Stimulated activated CD4-positive, alpha-beta T cell treated with anti-CD3 and anti-CD28 coated beads, Interleukin-1b, Interleukin-23, amount 100 ng/mL, for 24 hours (primary cell): Measurements from ENCODE around the gene KCNMA1.
A peak's percentile ranks its signal among the peaks of the same experiment; 100 is the strongest.

Experiments used
- DNase-seq, 4 experiments: peaks; one replicate each; pipeline ENCODE4 v3.0.0-alpha.2; 2020; ENCODE audit warnings: low read depth in 4 of 4, low spot score in 1 of 4

KCNMA1 gene

DNA sequence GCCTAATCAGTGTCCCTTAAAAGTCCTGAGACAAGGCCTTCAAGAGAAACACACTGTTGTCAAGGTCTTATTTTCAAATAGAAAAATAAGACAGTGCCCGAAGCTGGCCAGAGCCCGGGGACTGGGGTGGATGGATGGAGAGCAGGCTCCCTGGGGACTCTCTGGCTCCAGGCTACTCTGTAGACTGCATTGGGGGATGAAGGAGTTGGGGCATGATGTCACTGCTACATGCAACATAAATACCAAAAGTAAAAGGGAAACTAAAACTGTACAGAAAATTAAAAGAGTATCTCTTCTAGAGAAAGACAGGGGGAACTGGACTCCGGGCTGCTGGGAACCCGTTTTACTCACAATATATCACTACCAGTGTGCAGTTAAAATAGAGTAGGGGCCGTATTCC lies 629.8 kb downstream of the KCNMA1 start:
- no peak for DNase-seq

DNA sequence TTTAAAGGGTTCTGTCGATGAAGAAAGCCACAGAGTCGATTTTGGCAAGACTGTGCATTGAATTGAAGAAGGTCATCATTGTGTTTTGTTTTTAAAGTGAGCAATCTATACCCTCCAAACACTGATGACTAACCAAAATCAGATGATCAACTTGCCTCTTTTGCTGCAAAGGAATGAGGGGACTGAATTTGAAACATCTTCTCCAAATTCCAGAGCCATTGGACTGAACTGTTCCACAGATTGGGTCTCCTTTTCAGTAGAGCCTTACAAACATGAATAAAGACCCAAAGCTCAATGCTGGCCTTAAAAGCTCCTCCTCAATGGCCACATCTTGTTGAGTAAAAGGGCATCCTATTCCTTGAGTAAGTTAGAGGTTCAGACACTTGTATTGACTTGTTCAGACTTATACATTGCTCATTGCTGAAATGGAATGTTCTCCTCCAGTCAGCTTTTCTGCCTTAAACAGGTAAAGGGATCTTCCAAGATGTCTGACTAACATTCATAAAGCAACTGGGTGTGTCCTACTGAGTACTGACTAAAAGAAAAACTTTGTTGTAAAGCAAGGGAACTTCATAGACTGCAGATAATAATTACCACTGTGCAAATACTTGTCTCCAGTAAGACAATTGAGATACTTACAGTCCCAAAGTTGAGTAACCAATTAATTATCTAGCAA lies 630.6 kb downstream of the KCNMA1 start:
- DNase-seq: no peak

DNA sequence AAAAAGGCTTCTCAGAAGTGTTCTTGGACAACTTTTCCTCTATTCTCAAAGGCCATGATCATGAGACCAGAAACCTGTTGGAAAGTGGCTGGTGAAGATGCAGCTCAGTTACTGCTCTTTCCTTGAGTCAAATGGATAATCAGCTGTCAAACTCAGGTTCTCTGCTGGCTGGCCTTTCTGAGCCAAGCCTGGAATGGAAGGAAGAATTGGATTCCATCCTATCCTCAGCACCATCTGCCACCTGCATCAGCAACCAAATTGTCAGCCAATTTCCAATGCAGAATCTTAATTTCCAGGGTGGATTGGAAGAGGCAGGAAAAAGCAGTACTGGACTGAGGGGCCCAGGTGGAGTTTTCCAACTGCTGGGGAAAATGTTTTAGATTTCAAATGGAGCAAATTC lies 631.7 kb downstream of the KCNMA1 start:
- DNase-seq: no peak

DNA sequence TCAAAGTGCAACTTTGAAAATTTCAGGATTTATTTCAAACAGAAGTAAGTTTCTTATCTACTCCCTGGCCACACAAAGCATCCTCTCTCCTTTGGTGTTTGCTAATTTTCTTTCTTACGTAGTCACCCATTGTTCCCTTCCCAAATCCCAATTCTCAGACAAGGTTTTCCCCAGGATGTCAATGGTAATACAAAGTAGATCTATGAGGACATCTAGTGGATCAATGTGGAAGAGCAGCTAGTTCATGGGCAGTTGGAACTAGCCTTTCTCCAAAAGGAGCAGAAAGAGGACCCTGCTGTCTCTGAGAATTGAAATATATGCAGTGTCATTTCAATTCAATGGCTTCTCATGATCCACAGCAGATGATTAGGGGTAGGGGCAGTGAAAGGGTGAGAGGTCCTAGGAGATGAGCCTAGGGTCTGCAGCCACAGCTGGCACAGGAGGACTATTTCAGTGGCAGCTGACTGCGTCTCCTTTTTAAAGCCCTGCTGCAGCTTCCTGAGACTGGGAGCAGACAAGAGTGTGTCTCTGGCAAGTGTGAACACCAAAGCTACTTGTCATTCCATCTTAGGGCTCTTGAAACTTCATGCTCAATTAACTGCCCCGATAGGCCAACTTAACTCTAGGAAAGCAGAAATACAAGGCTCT lies 632.6 kb downstream of the KCNMA1 start:
- no peak for DNase-seq

DNA sequence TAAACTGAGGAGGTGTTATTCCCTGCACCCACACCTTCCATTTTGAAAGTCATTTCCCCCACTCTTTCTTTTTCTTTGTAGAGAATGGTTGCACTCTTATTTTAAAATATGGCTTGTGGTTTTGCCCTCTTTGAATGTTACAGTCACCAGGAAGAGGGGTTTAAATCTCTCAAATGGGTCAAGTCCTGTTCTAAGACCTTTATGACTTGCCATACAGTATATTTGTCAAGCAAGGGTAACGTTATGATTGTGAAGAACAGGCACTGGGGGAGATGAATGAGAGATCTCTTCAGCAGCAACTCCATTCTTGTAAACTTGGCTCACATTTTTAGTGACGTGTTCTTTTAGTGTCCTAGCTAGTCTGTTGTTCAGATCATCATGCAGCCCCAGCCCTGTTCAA lies 634.7 kb downstream of the KCNMA1 start:
- DNase-seq: no peak

DNA sequence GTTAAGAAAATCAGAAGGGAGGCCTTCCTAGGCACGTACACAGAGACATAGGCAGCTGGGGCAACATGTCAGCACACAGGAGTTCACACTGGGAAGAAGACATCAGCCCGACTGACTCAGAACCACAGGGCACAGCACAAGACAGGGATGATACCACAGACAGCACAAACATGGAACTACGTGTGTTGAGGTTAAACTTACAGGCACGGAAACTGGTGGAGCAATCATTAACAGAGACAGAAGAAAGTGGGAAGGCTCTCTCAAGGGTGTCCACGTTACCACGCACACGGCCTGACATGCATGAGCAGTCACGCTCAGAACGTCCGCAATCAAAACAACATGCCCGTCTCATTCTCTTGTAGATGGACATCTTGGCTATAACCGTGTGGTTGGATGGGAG lies 636.4 kb downstream of the KCNMA1 start:
- DNase-seq: no peak

DNA sequence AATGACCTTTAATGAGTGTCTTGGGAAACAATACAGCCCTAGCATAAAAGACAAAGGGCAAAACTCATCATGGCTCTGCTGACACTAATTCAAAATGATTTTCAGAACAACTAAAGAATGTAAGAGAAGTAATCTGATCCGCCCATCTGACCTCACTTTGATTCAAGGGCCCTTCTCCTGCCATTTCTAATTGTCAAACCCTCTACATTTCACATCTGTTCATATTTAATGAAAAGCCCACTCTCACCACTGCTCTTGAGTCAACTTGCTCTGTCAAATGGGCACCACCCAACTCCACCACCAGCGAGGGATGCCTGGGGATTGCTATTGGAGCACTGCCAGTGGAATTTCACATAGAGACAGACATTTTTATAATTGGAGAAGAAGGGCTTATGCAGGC lies 639.2 kb downstream of the KCNMA1 start:
- DNase-seq: no peak

DNA sequence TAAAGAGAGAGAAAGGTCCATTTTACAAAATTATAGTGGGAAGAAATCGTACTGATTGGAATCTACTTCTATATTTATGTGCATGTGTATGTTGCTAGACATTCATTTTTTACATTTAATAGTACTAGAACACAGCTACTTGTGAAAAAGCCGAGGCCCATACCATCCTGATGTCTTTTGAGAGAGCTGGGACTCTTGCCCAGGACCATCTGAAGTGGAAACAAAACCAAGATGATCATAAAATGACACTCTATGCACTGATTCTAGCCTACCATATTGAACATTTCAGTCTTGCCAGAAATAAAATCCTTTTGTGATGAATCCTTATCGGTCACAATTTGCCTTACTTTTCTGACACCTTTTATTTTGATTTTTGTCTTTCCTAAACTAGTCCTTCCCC lies 640.0 kb downstream of the KCNMA1 start:
- no peak for DNase-seq

DNA sequence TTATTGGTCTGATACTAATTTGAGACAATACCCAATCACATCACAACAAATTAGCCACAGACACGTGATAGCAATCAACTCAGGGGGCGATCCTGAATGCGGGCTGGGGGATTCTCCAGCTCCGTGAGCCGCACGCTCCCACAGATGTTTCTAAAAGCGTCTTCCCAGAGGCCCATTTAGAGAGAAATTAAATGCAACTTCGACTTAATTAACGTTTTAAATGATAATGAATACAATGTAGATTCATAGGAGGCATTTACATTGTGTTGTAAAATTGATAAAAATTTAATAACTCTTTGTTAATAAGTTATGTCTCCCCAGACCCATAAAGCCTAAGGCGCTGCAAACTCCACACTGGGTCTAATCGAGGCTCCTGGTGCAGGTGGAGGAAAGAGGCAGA lies 642.6 kb downstream of the KCNMA1 start:
- DNase-seq: no peak

DNA sequence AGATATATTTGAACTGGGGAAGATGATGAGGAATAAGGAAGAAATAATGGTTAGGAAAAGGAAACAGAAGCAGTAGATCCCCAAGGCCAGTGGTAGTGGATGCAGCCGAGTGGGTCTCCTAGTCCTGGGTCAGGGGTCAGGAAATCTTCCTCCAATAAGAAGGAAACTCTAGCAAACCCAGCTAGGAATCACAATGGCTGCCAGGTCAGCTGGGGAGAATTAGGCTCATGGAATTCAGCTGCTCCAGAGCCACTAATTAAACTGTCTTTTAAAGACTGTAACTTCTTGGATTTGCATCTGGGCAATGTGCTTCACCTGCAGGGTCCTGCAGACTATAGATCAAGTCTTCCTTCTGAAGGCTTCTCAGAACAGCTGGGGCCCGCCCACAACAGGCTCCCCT lies 644.4 kb downstream of the KCNMA1 start:
- no peak for DNase-seq

DNA sequence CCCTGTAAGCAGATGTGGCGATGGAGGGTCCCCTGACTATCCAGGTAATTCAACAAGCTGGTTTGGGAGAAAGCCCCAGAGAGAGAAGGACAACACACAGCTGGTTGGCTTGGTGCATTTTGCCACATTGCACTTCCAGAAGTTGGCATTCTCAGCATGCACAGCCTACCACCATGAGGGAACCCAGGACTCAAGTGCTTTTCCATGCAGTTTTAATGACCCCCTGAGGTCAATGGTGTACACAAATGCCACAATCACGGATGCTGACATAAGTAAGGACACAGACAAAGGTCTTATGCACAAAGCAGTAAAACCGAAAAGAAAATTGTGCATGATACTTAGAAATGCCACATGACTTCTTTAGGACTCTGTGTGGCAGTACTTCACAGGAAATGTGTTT lies 645.1 kb downstream of the KCNMA1 start:
- DNase-seq: no peak

DNA sequence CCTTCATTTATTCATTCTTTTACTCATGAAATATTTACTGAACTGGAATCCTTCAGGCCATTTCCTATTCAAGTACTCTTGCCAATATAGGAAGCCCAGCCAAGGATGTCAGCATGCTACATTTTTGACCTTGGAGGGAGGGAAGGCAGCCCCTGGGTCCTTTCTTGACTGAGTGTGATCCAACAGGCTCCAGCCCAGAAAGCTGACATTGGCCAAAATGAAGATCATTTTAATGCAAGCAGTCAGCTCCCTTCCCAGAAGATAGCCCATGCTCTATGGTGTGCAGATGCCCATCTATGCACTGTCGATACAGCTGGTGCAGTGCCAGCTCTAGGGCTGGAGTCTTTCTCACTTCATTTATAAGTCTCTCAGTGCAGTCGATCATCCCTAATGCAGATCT lies 646.0 kb downstream of the KCNMA1 start:
- no peak for DNase-seq

DNA sequence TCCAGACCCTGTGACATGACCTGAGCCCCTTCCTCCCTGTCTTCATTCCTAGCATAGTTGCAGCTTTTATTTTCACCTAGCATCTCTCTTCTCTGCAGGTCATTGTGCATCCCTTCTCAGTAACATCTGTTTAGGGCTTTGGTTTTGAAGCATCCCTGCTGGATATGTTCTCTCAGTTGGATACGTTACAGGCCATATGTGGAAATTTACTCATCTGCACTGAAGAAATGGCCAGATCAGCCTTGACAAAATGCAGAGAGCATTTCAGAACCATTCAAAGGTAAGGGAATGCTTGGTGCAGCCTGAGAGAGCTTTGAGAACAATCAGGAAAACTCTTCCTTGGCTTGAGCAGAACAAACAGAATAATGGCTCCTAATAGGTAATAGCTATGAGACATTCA lies 647.0 kb downstream of the KCNMA1 start:
- no peak for DNase-seq

DNA sequence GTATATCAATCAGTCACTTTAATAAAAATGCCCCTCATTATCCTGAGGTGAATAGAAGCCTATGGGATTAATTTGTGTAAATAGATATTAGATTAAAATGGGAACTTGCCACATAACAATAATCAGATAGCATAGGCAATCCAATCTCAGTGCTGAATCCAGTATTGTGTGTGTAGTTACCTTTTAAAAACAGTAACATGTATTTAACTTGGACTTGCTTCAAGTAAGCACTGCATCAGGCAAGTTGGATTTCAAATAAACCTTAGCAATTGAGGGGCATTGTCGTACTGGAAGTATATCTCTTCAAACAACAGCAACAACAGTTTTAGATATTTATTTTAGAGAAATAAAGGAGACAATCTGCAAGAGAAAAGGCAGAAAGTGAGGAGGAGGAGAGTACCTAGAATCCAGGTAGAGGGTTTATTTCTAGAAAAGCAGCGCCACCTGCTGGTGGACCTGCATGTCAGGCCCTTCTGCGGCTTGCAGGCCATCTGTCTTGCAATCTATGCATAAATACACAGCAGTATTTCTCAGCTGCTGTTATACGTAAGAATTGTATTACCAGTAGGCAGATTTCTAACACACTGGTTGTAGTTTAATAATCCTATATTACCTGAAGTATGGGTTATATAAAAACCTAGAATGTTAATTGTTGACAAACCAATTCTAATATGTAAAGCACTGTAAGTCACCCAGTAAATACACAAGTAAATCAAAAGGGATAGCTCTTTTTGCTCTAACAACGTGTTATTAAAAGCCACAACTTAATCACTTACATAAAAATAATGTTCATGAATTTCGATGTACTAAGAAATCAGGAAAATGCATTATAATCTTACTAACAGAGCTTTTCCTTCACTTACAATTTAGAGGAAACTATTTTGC lies 652.8 kb downstream of the KCNMA1 start:
- peak; percentile 28 to 57 (median 40) for DNase-seq

DNA sequence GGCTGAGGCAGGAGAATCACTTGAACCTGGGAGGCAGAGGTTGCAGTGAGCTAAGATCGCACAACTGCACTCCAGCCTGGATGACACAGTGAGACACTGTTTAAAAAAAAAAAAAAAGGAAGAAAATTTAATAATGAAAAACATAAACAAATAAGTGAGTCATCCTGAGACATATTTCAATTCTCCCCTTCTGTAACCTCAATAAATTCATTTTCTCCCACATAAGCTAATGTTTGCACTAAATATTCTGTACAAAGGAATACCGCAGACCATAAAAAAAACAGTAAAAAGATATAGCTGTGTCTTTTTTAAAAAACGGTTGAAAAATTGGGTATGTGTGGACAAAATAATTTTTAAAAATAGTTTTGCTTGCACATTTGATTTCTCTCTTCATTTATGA lies 654.0 kb downstream of the KCNMA1 start:
- no peak for DNase-seq

DNA sequence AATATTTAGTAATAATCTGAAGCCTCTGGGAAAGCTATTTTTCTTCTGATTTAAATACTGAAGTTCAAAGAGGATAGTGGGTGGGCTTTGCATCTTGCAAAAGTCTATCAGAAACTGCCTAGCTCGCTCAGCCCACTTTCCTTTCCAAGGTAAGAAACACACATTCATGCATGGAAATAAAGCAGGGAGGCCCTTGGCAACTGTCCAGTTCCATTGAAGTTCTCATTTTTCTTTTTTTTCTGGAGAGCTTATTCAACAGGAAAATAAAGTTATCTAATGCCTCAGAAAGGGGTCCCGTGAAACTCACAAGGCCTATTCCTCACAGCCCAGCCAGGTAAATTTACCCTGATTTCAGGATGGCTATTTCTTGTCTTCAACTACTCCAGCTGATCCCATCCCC lies 654.9 kb downstream of the KCNMA1 start:
- DNase-seq: no peak

DNA sequence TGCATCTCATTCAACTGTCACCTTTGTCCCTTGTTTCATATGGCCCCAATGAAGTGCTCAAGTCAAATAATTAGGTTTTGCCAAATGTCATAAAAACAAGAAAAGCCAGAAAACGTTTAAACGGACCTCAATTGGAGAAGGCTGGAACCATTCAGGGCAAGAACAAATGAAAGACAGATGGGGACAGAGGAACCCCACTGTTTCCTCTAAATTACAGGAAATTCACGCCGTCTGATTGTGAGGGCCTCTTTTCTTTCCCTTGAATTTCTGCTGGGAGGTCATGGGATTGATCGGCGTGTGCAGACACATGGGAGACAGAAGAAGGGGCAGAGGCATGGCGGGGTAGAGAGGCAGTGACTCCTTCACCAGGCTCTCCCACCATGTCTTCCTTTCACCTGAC lies 656.4 kb downstream of the KCNMA1 start:
- no peak for DNase-seq

DNA sequence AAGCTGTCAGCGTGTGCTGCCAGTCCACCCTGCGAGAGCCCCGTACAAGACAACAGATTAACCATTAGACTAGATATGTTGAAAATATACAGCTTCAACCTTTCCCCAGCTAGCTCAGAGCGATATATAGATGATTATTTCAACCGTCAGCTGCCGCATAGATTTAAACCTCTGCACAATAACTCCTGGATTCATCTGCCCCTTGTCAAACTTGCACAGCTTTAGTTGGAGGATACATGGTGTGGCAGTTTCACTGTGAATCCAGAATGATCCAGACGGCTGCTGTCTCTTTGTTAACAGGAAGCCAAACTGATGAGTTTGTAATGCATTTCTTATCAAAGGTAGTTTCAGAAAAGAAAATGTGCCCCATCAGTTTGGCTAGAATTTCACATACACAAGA lies 659.7 kb downstream of the KCNMA1 start:
- no peak for DNase-seq

DNA sequence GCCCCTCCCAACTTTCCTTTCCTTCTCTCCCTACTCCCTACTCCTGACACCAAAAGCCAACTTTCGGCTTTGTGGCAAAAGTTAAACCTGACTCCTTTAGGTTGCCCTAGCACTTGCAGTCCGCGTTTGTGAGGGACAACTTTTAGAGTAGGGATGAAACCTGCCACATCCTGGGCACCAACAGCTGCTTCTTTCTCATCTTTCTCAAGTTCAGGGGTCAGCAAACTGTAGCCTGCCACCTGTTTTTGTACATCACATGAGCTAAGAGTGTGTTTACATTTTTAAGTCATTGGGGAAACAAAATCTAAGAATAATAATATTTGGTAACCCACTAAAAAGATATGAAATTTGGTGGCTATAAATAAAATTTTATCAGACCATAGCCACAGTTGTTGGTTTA lies 660.6 kb downstream of the KCNMA1 start:
- DNase-seq: no peak

DNA sequence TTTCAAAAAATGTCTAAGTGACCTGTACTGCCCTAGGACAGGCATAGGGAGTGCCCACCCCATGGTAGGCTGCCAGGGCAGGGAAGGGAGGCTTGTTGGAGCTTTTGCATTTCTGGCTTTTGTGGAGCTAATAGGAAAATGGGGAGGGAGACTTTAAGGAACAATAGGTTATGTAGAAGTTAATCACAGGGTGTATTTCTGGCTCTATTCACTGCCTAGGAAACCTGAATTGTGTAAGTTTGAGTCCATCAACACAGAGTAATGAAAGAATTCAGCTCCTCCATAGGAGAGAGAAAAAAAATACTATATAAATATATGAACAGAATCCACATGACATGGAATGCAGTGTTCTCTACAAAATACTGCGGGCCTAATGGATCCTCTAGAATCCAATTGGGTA lies 661.5 kb downstream of the KCNMA1 start:
- no peak for DNase-seq

DNA sequence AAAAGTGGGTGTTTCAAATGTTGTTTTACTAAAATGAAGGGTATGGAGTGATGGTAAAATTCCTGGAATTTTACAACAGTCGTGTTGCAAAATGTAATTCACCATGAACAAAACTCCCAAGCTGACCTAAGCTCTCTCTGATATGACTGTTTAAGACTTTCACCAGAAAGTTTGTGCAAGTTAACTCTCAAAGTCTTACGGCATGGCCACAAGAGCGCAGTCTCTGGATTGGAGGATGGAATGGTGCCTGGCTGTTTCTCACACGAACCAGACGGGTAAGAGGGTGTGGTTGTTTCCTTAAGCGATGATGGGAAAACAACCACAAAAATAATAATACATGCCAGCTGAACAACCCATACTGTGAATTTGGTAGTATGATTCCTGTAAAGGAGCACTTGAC lies 662.5 kb downstream of the KCNMA1 start:
- no peak for DNase-seq

DNA sequence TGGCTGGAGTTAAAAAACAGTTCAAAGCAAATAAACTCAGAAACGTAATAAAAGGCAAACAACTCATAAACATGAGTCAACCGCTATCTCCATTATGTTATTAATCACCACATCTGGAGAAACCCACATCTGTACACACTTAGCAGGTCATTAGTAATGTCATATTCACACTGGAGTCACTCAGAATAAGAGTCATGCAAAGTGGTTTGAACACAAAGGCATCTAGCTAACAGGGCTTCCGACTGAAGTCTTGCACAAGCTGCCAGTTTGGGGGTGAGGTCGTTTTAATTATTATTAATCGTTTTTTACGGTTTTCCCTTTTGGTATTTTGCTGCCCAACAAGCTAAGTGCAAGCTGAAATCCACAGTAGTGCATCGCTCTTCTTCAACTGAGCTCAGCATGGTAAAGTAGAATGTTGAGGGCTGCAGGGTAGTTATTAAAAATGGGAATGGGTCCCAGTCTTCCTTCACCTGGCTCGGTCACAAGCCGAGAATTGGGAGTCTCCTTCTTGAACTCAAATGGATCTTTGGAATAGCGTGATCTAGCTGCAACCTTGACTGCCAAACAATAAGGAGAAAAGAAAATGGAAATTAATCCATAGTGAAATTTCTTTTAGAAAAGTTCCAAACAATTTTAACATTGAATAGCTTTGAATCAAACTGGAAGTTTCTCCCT lies 663.5 kb downstream of the KCNMA1 start:
- no peak for DNase-seq
